HG03378 (cell line): Measurements from ENCODE around the gene FSIP1.

Experiments
- ATAC-seq: cut with Tn5 transposase; IDR thresholded peaks from one replicate; pipeline ENCODE4 v1.9.1; 2021; ENCODE audit warnings: mild to moderate bottlenecking, moderate library complexity; ENCODE audit not compliant: unreplicated experiment

FSIP1 gene

DNA sequence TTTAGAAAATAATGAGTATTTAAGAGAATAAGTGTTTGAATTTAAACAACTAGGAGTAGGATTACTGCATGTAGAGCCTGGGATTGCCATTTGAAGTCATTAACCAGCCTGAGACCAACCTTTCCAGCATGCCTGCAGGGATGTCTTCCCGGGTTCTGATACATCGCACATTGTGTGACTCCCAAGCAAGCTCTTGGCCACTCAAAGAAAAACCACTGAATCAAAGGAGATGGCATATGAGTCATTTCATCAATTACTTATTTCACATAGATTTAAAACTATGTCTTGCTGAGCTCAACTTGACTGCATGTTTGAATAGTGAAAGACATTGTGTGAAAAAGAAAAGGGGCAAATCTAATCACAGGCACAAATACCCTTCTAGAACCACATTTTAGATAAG, 216.8 kb downstream of the FSIP1 start:
- no peak for ATAC-seq

DNA sequence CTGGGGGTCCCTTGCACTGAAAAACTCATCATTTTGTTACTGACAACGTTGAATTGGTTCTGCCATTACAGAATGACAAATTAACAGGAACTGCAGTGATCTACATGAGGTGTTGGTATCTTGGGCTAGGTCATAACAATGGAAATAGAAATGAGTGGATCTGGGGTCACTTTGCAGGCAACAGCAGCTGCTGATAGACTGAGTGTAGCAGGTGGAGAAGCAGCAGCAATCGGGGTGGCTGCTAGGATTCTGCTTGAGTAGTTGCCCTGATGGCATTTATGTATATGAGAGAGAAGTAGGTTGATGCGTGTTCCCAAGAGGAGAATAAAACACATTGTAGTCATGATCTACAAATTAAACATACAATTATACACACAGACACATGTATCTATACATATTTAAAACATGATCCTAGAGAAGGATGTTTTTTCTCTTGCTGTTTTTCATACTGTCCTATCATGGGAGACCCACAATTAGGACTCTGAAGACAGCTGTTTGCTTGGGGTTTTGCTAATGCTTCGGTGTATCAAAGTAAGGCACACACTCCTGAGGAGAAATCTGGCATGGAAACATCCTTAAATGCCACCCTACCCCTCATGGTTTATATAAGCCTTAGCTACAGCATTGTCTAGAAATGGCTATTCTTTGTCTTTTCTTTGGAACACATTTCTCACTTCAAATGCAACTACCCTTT, 217.5 kb downstream of the FSIP1 start:
- ATAC-seq: no peak

DNA sequence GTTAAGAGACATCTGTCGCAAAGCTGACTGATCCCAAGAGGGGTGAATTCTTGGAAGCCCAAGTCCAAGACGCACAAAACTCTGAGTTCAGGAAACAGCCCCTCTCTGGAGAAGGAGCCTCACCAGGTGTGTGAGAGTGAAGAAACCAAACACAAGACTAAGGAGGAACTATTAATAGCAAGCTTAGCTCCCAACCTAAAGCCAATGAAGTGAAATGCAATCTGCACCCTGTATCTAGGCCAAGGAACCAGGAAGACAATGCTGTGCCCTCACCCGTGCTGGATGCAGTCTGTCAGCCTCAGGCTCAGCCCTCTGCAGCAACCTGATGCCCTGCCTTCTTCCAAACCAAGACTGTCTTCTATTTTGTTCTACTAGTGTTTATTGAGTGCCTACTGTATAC, 224.2 kb downstream of the FSIP1 start:
- no peak for ATAC-seq

DNA sequence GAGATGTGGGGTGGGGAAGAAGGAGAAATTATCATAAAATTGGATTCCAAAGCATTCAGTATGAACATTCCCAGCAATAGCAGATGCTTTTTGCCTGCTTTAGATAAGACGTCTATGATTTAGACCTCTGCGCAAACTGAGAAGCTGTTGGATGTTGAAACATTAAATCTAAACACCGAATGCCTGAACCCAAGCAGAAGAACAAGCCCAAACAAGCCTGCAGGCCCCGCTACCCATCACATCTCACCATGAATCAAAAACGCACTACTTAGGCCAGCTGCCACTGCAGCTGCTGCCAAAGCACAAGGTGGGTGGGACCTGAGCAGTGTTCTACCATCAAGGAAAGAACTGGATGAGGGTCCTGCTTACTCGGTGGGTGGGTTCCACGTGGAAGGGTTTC, 226.2 kb downstream of the FSIP1 start:
- no peak for ATAC-seq

DNA sequence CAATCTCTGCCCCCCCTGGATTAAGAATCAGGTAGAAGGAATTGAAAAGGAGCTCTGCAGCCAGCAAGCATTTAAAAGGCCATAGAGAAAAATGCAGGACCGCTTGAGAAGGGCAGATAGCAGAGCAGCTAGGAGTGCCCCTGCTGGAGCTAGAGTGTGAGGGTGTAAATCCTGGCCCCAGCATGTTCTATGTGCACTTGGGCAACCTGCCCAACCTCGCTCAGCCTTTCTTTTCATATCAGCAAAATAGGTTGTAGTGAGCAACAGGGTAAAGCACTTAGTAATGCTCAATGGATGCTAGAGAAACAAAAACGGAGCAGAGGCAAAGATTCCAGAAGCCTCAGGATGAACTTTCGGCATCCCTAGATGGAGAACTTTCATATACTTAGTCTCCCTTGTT, 226.8 kb downstream of the FSIP1 start:
- no peak for ATAC-seq

DNA sequence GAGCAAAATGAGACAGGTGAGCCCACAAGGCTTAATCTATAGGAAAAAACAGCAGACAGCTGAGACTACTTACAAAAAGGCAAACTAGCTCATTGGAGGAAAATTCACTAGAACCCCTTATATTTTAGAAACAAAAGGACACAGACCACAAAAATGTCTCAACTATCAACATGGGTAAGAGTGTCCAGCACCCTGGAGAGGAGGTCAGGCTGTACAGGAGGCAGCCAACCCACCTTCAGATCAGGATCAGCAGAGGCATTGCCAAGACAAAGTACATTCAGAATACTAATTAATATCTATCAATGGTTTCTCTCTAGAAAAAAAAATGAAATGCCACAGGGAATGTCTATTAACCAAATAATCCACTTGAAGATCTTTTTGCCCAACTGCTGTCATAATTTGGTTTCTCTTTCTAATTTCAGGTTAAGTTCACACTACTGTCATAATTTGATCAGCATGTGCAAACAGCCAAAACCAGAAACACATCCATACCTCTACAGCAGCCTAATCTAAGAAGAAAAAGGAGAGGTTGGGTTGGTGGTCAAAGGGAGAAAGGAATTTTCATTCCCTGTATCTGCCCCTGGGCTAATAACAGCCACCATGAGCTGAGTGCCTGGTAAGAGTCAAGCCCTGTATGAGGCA, 227.8 kb downstream of the FSIP1 start:
- ATAC-seq: no peak

DNA sequence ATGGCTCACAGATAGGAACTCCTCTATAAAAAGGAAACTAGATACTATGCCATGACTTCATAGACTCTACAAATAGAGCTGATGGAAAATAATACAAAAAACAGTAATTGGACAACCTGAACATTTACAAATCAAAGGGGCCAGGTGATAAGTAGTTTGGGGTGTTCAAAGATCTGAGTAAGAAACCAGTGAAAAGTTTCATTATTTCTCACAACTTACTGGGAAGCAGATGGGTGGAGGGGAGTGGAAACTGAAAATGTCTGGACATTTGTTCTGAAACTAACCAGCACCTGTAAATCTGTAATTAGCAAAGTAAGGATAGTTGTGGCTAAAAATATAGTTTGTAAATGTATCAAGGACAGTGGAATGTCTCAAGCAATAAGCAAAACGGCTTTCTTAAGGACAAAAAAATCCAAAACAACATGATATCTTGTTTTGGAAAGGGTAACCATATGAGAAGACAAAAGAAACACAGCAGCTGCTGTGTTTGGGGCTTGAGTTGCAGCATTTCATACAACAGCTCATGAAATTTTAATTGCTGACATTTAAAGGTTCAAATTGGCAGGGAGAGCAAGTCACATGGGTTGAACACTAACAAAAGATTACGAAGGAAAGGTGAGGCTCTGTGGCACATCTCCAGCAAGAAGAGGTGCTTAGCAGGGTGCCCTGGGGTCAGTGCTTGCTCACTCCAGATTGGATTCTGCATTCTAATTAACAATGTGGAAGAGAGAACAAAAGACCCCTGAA, 228.5 kb downstream of the FSIP1 start:
- peak; percentile 63 for ATAC-seq

DNA sequence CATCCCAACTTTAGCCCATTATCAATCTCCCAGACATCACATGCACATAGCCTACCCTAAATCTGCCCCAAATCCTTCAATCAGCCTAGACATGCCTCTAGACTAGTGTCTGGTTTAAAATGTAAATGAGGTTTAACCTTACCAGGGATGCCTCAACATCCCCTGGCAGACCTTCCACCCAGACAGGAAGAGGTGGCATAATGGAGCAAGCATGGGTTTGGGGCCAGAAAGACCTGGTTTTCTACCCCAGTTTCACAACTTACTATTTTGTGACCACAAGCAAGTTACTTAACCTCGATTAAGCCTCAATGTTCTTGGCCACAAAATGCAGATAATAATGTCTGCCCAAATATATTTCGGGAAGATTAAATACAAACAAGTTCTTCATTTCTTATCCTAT, 230.1 kb downstream of the FSIP1 start:
- ATAC-seq: no peak

DNA sequence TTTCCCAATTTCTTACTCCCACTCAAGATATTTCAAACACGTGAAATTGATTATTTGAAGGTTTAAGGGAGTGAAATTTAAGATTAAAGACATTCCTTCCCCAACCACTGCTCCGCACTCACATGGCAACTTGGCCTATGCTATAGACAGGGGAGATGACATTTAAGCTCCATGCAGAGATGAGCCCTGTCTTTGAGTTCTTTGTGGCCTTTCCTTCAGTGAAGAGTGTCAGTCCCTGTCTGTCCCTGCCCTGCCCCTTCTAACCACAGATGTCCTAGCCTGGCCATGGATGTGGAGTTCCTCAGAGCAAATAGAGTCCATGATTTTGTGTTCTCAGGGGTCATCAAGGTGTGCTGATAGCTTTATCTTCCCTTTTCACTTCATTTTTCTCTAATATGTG, 231.2 kb downstream of the FSIP1 start:
- no peak for ATAC-seq
